ENCODE measurements around the gene TENT5C. TPM values are rescaled to one million over a fixed set of nuclear protein-coding genes. Genes with fewer than 3 reads are reported as not detected.

TENT5C gene
- total RNA-seq, 1 experiment from 2014 or later: 19.8 TPM

DNA sequence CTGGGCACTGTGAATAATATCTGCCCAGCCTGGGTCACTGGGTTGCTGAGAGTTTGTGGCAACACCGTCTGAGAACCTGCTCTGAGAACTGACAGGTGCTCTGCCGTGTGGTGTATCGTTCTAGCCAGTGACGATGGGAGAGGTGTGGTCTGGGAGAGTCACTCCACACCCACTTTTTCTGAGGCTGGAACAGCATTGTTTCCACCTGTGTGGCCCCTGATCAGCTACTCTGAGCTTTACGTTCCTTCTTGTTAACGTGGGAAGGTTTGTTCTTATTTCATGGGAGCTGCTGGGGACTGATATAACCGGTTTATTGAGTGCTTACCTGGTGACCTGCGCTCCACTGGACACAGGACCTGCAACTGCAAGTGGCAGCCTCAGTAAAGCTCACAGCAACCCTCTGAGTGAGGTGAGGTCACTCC, 34.8 kb upstream of the TENT5C start:
- H3K36me3 Mint-ChIP-seq (ENCODE audit: insufficient read depth, unreplicated experiment): no peaks in the 10 kb centered on the region
- ChIA-PET CTCF (interaction anchor here (0.7 to 1.1 kb wide), 2 partner anchors 36 to 183 kb away, joined by 3 read pairs; no protein-coding TSS in a partner anchor), POLR2A (interaction anchor here (0.6 kb wide), 1 partner anchor 35 kb away, joined by 3 read pairs; no protein-coding TSS in a partner anchor)
- Histone ChIP-seq H3K36me3 (ENCODE audit: control insufficient read depth, insufficient read depth, low read length) (no peaks in the 10 kb centered on the region), H3K4me1 (peaks cover 11% of the 10 kb centered on the region; the same call in 1 of the 2 replicates), H3K9me3 (no peaks in the 10 kb centered on the region), H3K27me3 (replicated peaks; ENCODE audit: control insufficient read depth, insufficient read depth, low read length) (no peaks in the 10 kb centered on the region), H3K4me3 (ENCODE audit: low read depth, low read length) (no peak overlapping the region)
- no peak for TF ChIP-seq CTCF (IDR thresholded peaks at IDR 0.05; ENCODE audit: insufficient read depth in 1 of 2, low read depth in 1 of 2, low read length in 1 of 2, severe bottlenecking in 1 of 2, unreplicated experiment in 1 of 2)
- H3K4me3 Mint-ChIP-seq (ENCODE audit: unreplicated experiment): peak overlapping the region; percentile 42
- intact Hi-C loops (cut with micrococcal nuclease; ENCODE audit: unreplicated experiment): loop anchor here (1.0 to 2.0 kb wide), 3 partner anchors 9 to 34 kb away; no protein-coding TSS in a partner anchor
- no peak overlapping the region for H3K27ac Mint-ChIP-seq (ENCODE audit: unreplicated experiment)
- no peaks in the 10 kb centered on the region for H3K27me3 Mint-ChIP-seq (ENCODE audit: insufficient read depth, unreplicated experiment)
- peak; percentile 53 for DNase-seq
- H3K9me3 Mint-ChIP-seq (ENCODE audit: unreplicated experiment): no peaks in the 10 kb centered on the region
- peaks cover 12% of the 10 kb centered on the region for H3K4me1 Mint-ChIP-seq (ENCODE audit: low read depth, unreplicated experiment)
- BruUV-seq (replicated peaks): no TSS peak

- Histone ChIP-seq H3K4me1 (peaks cover 11% of the 10 kb centered on the region; the same call in 1 of the 2 replicates), H3K27me3 (replicated peaks; ENCODE audit: control insufficient read depth, insufficient read depth, low read length) (no peaks in the 10 kb centered on the region), H3K4me3 (ENCODE audit: low read depth, low read length) (no peak overlapping the region), H3K36me3 (ENCODE audit: control insufficient read depth, insufficient read depth, low read length) (no peaks in the 10 kb centered on the region), H3K9me3 (no peaks in the 10 kb centered on the region)
- no peak overlapping the region for H3K27ac Mint-ChIP-seq (ENCODE audit: unreplicated experiment)
- H3K27me3 Mint-ChIP-seq (ENCODE audit: insufficient read depth, unreplicated experiment): no peaks in the 10 kb centered on the region
- DNase-seq: no peak
- POLR2A ChIA-PET: interaction anchor here (0.6 kb wide), 1 partner anchor 35 kb away, joined by 3 read pairs; no protein-coding TSS in a partner anchor
- H3K4me1 Mint-ChIP-seq (ENCODE audit: low read depth, unreplicated experiment): peaks cover 12% of the 10 kb centered on the region
- H3K36me3 Mint-ChIP-seq (ENCODE audit: insufficient read depth, unreplicated experiment): no peaks in the 10 kb centered on the region
- no TSS peak for BruUV-seq (replicated peaks)
- H3K9me3 Mint-ChIP-seq (ENCODE audit: unreplicated experiment): no peaks in the 10 kb centered on the region
- no peak overlapping the region for H3K4me3 Mint-ChIP-seq (ENCODE audit: unreplicated experiment)
- CTCF ChIA-PET: interaction anchor here (1.1 kb wide), 1 partner anchor 37 kb away, joined by 3 read pairs; no protein-coding TSS in a partner anchor
- TF ChIP-seq CTCF (IDR thresholded peaks at IDR 0.05; ENCODE audit: insufficient read depth in 1 of 2, low read depth in 1 of 2, low read length in 1 of 2, severe bottlenecking in 1 of 2, unreplicated experiment in 1 of 2): no peak
- intact Hi-C loops (cut with micrococcal nuclease; ENCODE audit: unreplicated experiment): loop anchor here (1.0 to 2.0 kb wide), 3 partner anchors 9 to 33 kb away; no protein-coding TSS in a partner anchor
These were observed 34.4 kb upstream of the TENT5C start for GRCh38 chr1:117571496-117571895.

DNA sequence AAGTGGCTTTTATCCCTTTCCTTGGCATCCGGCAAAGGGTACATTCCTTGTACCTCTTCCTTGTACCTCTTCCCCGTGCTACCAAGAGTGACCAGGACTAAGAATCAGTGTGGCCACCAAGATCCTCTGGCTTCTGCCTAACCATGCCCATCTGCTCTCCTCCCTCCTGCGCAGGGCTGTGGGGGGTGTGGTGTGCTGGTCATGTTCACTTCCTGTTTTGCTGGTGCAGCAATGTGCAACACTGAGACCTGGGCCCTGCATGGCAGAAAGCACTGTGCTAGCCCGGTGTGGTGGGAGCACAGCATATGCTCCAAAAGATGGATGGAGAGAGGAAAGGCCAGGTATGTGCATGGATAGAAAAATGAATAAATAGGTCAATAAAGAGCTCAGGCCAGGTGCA, 33.3 kb upstream of the TENT5C start:
- no peak overlapping the region for H3K27ac Mint-ChIP-seq (ENCODE audit: unreplicated experiment)
- no peaks in the 10 kb centered on the region for H3K36me3 ChIP-seq (ENCODE audit: control insufficient read depth, insufficient read depth, low read length)
- DNase-seq: no peak
- intact Hi-C loops (cut with micrococcal nuclease; ENCODE audit: unreplicated experiment): no loop called here
- TF ChIP-seq CTCF (IDR thresholded peaks at IDR 0.05; ENCODE audit: insufficient read depth in 1 of 2, low read depth in 1 of 2, low read length in 1 of 2, severe bottlenecking in 1 of 2, unreplicated experiment in 1 of 2): no peak
- H3K9me3 ChIP-seq: no peaks in the 10 kb centered on the region
- no peaks in the 10 kb centered on the region for H3K9me3 Mint-ChIP-seq (ENCODE audit: unreplicated experiment)
- H3K36me3 Mint-ChIP-seq (ENCODE audit: insufficient read depth, unreplicated experiment): no peaks in the 10 kb centered on the region
- POLR2A ChIA-PET: no interaction called here
- no peaks in the 10 kb centered on the region for H3K27me3 Mint-ChIP-seq (ENCODE audit: insufficient read depth, unreplicated experiment)
- CTCF ChIA-PET: no interaction called here
- BruUV-seq (replicated peaks): no TSS peak
- H3K27me3 ChIP-seq (replicated peaks; ENCODE audit: control insufficient read depth, insufficient read depth, low read length): no peaks in the 10 kb centered on the region
- H3K4me1 Mint-ChIP-seq (ENCODE audit: low read depth, unreplicated experiment): peaks cover 12% of the 10 kb centered on the region
- peaks cover 11% of the 10 kb centered on the region; the same call in 1 of the 2 replicates for H3K4me1 ChIP-seq
- no peak overlapping the region for H3K4me3 ChIP-seq (ENCODE audit: low read depth, low read length)
- H3K4me3 Mint-ChIP-seq (ENCODE audit: unreplicated experiment): no peak overlapping the region

All from Caco-2 (cell line).